NCI-H1436 (cell line): Measurements from ENCODE around the gene DIP2A.
"Not testable (repeated sequence)": the region's sequence is repeated elsewhere in the genome, so short reads cannot be mapped to it uniquely, and the experiment has no call there.

Experiments used
- DNase-seq: peaks from one replicate; lab custom pipeline; 2025; lab: John Stamatoyannopoulos, UW

The DIP2A gene

DNA sequence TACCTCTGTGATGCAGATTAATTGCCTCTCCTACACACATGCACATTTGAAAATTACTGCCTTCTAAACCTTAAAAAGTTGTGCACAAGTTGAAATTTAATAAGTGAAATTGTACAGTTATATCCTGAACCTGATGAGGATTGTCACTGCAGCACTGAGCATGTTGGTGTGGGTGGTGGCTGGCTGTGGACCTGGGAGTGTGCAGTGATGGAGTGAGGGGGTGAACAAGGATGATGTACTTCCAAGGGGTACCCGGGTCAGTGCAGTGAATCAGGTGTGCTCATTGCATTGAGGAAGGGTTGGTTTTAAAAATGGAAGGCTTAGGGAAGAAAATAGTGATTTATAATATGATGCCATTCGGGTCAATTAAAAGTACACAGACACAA is 24.1 kb downstream of the DIP2A start:
- DNase-seq = no peak

DNA sequence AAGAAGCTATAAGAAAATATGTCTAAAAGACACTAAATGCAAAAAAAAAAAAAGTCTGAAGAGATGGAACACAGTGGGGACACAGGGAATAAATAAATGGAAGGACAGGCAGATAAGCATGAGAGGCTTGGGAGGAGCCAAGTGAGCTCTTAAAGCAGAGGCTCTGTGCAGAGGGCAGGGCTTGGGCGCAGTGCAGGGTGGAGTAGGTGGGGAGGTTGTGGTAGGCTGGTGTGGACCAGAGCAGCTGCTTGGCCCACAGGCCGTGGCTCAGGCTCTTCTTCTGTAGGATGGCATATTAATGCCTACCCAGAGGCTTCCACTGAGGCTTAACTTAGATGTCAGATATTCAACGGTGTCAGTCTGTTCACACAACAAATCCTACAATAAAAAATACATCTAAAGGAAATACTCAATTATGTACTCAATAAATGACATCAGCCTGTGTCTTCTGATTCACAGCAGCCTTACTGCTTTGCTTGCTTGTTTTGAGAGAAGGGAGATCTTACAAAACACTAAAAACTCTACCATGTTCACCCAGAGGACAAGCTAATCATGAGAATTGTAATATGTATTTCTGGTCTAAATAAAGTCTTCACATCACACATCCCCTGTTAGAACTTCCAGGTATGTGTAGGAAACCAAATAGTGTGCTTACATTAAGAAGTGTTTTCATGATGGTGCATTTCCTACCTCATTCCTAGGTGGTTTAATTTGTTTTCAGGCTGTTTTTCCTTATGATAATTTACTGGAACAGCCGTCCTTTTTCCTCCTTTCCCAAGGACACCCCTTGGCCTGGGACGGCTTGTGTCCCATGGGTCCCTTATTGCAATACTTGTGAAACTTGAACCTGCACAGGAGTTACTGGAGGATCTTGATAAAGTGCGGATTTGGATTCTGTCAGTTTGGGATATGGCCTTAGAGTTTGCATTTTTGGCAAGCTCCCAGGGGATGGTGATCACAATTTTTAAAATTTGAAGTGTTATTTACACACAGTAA is 24.9 kb downstream of the DIP2A start:
- DNase-seq = no peak

DNA sequence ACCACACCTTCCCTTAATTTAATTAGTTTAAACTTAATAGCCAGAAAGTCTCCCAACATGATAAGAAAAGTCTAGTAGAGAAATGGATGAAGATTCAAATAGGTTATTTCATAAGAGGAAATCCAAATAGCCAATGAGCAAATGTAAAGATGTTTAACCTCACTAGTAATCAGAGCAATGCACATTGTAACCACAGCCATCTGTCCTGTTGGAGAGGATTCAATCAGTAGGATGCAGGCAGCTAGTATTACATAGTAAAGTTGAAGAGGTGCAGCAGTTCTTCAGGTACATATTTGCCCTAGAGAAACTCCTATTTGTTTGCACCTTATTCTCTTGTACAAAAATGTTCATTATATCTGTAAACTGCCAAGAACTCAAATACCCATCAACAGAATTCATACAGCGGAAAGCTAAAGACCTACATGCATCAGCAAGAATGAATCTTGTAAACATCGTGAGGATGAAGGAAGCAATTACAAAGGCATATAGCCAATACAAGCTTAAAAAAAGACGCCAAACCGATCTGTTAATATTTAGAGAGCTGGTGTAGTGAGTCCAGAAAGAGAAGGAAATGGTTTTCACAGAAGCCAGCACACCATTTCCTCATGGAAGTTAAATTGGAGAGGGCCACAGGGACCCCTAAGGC is 27.9 kb downstream of the DIP2A start:
- DNase-seq = no peak

DNA sequence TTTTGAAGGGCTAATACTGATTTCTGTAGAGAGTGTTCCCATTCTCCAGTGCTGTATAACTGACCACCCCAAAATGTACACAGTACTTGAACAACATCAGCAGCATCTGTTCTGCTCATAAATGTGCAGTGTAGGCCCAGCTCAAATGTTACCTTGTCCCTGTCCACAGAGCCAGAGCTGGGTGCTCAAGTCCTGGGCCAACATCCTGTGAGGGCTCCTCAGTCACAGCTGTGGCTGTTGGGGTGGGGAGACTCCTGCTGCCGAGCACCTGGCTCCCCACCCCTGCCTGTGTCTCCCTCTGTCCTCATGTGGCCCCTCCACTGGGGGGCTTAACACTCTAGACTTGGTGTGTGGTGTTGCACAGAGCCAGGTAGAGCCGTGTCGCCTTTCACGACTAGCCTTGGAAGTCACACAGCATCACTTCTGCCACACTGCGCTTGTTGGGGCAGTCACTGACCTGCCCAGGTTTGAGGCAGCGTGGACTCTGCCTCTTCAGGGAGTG is 30.5 kb downstream of the DIP2A start:
- DNase-seq = no peak

DNA sequence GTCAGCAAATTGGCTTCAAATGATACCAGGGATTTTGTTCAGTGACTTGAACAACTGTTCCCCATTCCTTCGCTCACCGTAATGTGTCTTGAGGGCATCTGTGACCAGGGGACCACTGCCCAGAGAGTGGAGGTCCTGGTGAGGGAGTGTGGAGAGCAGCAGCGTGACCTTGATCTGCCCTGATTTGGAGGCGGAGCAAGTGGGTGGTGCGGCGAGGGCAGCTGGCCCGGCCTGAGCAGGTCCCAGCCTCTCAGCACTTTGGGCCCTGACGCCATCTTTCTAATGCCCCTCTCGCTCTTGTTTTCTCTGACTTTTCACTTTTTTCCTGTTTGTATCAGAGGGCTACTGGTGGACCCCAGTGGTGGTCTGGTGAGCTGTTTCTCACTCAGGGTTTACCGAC is 31.1 kb downstream of the DIP2A start:
- DNase-seq = no peak

DNA sequence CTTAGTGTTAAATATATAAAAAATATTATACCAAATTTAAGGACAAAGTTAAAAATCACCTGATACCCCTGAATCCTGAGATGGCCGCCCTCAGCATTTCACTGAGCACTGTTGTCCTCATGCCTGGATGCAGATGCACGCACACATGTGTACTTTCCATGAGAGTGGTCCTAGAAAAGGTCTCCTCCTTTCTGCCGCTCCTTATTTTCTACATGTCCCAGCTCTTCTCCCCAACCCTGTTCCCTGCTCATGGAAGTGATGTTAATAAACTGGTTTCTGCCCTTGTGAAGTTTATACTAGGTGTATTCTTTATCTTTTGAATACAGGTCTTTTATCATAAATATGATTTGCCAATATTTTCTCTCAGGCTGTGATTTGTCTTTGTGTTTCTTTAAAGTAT is 32.9 kb downstream of the DIP2A start:
- DNase-seq = no peak

DNA sequence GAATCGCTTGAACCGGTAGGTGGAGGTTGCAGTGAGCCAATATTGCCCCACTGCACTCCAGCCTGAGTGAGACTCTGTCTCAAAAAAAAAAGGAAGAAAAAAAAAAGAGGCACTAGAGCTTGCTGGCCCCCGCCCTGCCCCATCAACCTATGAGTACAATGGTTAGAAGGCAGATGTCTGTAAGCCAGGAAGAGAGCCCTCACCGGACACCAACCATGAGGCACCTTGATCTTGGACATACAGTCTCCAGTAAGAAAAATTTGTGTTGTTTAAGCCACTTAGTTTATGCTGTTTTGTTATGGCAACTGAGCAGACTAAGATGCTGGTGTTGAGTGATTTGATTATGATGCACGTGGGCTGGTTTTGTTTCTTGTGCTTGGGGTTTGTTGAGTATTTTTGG is 34.2 kb downstream of the DIP2A start:
- DNase-seq = no peak

DNA sequence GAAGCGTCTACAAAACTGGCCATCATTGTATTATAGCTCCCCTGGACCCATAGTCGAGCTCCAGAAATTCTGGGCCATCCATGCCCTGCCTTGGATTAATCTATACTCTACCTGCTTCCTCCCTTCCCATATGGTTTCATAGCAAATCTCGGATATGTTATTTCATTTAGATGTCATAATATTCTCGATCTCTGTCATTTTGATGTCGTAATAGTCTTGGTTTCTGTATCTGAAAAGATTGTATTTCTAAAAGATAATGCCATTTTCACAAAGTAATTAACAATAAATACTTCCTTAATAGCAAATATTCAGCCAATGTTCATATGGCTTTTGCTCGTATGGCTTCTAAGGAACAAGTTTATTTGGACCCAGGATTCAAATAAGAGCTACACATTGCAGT is 35.1 kb downstream of the DIP2A start:
- no peak for DNase-seq

DNA sequence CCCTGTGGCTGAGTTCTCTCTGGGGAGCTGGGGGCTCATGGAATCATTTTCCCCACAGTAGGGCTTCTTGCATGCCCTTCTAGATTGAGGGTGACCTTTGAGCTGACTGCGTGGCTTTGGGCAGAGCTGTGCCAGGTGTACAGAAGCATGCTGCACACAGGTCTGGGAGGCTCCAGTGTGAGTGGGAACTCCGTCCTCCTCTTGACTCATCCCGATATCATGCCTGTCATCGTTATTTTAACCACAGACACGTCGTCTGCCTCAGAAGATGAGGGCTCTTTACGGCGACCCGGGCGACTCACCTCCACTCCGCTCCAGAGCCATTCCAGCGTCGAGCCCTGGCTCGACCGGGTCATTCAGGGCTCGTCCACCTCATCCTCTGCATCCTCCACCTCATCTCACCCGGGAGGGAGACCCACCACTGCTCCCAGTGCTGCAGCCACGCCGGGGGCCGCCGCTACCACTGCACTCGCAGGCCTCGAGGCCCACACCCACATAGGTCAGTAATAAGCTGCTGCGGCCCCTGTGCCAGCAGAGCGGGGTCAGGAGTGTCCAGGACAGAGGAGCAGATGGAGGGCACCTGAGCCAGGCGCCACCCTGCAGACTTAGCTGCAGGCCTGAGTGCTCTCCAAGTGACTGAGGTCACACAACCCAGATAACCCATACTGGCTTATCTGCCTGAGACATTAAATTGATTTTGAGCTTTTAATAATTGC is 39.8 kb downstream of the DIP2A start:
- no peak for DNase-seq

DNA sequence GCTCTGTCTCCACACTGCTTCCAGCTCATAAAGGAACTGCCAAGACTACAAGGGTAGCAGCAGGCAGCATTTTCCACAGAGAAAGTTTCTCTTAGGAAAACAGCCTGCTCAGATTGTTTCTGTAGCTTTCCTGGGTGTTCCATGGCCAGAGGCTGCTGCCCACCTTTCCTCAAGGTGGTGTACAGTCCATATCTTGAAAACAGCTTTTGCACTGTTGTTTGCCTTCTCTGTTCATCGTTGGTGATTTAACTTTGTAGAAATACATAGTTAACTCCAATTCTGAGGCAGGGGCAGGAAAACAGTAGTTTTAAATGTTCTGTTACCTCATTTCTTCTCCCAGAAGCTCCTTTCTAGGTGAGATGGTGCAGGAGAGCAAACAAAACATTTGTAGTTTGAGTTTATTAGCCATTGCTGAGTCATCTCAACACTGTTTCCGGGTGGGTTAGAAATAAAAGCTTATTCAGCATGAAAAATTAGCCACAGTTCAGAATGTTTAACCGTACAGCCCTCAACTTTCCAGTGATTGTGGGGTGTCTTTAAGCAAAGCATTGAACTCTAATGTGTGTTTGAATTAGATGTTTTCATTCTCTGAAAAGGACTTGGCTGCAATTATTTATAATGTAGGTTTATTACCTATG is 41.7 kb downstream of the DIP2A start:
- peak; percentile 30 for DNase-seq

DNA sequence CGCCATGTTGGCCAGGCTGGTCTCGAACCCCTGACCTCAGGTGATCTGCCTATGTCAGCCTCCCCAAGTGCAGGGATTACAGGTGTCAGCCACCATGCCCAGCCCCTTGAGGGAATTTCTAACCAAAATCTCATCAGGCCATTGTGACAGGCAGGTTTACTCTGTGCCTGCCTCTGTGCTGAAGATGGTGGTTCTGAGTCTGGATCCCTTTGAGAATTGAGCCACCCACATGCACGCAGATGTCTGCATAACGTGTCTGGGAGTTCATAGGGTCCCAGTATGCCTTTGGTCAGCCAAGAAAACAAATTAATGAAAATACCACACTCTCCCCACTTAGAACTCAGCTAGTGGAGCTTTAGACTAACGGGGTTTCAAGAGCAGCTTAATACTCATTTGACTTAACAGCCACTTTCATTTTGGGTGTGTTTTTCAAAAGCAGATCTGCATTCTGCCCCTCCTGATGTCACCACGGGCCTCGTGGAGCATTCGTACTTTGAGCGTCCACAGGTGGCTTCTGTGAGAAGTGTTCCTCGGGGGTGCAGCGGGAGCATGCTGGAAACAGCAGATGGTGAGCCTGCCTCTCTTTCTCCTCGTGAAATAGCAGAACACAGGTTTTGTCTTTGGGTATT is 45.3 kb downstream of the DIP2A start:
- DNase-seq = no peak

DNA sequence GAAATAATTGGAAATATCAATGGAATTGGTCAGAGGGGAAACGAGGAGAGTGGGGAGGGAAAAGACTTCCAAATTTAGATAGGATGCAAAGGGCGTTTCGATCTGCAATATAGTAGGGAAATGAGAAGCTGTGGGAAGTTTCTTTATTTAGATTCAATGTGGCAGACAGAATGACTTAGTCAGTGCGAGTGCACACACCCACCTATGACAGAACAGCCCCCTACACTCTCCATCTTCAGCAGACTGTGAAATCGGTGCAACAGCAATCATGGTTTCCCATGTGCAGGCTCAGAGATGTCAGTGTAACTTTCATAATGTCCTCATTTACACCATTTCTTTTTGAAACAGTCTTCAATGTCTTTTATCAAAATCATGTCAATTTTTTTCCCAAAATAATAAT is 46.0 kb downstream of the DIP2A start:
- DNase-seq = no peak

DNA sequence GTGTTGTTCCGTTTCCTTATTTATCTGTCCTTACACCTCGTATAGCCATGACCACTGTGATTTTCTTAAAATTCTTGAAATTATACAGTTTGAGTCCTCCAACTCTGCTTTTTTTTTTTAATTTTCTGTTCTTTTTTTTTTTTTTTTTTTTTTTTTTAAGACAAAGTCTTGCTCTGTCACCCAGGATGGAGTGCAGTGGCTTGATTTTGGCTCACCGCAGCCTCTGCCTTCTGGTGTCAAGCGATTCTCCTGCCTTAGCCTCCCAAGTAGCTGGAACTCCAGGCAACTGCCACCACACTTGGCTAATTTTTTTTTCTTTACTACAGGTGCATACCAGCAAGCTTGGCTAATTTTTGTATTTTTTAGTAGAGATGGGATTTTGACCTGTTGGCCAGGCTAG is 48.9 kb downstream of the DIP2A start:
- no peak for DNase-seq

DNA sequence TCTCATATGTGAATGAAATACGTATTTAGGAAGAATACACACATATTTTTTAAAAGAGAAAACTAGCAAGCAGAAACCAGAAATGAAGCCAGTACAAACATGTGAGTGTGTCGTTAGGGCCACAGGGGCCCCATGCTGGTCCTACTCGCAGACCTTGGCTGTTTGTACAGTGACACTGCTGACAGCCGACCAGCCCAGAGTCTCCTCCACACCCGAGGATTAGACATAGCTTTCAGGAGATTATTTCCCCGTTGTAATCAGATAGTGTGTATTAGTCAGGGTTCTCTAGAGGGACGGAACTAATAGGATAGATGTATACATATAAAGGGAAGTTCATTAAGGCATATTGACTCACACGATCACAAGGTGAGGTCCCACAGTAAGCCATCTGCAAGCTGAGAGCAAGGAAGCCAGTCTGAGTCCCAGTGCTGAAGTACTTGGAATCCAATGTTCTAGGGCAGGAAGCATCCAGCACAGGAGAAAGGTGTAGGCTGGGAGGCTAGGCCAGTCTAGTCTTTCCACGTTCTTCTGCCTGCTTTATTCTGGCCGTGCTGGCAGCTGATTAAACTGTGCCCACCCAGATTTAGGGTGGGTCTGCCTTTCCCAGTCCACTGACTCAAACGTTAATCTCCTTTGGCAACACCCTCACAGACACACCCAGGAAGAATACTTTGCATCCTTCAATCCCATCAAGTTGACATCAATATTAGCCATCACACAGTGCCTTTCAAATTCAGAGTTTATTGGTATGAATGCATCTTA is 51.2 kb downstream of the DIP2A start:
- no peak for DNase-seq

DNA sequence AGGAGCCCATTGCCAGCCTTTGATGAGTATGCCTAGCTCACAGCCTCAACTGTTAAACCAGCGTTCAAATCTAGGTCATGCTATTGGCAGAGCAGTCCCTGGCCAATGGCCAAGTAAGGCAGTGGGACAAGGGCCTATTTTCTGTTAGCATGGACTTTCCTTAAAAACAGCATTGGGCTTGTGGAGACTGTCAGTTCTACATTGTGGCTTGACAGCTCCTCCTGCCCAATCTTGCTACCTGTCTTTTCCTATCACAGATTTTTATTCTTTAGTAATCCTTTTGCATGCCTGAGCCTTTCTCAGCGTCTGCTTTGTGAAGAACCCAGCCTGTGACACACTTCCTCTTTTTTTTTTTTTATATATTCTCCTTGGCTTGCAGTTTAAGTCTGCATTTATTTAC is 56.4 kb downstream of the DIP2A start:
- no peak for DNase-seq

DNA sequence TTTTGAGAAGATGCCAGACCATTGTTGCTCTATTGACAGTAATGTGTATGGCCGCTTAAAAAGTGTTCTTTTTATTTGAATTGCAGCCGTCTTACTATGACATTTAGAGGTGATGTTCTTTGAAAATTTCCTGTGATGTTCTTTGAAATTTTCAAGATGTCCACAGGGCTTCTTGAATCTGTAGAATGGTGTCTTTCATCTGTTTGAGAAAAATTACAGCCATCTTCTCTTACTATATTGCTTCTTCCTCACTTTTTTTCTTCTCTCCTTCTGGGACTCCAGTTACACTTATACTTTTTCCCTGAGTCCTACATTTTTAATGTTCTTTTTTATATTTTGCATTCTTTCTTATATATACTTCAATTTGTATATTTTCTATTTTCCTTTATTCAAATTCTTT is 57.4 kb downstream of the DIP2A start:
- no peak for DNase-seq

DNA sequence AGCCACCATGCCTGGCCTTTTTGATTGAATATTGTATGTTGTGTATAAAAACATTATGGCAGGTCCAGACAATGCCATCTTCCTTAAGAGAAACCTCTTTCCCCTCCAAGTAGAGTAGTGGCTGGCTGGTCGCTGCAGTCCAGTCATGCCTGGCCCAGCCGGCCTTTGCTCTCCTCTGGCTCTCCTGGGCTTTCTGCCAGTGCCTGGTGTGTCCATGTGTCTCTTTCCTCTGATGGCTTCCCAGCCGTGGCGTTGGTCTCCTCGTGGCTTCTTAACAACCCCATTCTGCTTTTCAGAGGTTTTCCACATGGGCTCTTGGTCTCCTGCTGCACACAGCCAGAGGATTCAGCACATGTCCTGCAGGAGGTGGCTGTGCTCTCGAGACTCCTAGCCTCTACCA is 58.7 kb downstream of the DIP2A start:
- no peak for DNase-seq

DNA sequence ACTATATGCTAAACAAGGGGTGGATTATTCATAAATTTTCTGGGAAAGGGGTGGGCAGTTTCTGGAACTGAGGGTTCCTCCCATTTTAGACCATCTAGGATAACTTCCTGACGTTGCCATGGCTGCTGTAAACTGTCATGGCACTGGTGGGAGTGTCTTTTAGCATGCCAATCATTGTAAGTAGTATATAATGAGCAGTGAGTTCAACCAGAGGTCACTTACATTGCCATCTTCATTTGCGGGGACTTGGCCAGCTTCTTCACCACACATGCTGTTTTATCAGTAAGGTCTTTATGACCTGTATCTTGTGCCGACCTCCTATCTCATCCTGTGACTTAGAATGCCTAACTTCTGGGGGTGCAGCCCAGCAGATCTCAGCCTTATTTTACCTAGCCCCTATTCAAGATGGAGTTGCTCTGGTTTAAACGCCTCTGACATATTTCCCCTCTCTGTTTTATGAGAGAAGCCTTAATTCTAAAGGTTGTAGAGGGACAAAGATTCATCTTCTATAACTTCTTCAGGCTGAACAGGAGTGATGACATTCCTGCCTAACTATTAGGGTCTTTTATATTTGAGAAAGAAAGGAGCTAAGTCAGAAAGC is 60.4 kb downstream of the DIP2A start:
- no peak for DNase-seq

DNA sequence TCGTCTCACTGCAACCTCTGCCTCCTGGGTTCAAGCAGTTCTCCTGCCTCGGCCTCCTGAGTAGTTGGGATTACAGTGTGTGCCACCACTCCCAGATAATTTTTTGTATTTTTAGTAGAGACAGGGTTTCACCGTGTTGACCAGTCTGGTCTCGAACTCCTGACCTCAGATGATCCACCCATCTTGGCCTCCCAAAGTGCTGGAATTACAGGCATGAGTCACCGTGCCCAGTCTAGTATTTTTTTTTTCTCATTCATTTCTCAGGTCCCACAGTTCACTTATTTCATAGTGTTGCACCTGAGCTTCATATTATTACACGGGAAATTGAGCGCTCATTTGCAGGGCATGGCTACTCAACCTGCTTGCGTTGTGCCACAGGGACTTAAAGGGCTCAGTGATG is 68.7 kb downstream of the DIP2A start:
- not testable (repeated sequence) for DNase-seq

DNA sequence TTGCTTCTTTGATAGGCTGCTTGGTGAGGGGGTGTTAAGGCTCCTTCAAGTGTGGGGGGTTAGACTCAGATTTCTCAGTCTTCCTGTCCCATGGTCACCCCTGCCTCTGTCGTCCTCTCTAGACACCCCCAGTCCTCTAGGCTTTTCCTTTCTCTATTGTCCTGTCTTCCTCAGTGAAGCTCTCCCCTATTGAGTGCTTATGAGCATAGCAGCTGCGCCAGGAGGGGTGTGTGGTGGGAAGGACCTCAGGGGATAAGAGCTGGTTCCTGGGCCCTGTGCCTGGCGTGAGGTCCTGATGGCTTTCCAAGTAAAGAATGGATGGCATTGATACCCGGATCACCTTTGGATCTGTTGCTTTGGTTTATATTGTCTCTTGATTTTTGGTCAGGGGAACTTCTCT is 69.1 kb downstream of the DIP2A start:
- DNase-seq = no peak

DNA sequence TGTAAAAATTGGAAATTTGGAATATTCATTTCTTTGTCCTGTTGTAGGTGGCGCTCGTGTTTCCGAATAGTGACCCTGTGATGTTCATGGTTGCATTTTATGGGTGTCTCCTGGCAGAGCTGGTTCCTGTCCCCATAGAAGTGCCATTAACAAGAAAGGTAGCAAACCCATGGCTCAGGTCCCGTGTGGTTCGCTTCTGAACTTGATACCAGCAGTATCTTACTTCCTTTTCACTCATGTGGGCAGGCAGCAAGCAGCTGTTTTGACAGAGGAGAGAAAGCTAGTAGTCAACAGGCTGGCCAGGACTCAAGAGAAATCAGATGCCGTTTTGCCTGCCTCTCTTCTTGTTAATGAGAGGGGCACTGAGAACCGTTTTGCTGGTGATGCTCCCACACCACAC is 73.4 kb downstream of the DIP2A start:
- no peak for DNase-seq
